HEK293T (cell line): ENCODE measurements around the gene IL4R.

ENCODE experiments used
- CTCF ChIA-PET: fragments of 350-600 bp; formaldehyde crosslinking; extraction: SDS; loops from one replicate; lab custom pipeline; 2021; ENCODE audit warnings: antibody characterized with exemption, inconsistent platforms; lab: Yijun Ruan, JAX
- POLR2A ChIA-PET: fragments of 350-600 bp; formaldehyde crosslinking; extraction: SDS; loops from one replicate; lab custom pipeline; 2020; ENCODE audit warnings: antibody characterized with exemption, inconsistent platforms; lab: Yijun Ruan, JAX
- DNase-seq: peaks from one replicate; pipeline ENCODE4 v3.0.0; 2012; ENCODE audit warnings: mixed read lengths; ENCODE audit errors: extremely low spot score
- ARNT ChIP-seq: fragments of 450-650 bp; IDR thresholded peaks from 2 replicates; pipeline ENCODE4 v1.6.1; 2017; ENCODE audit warnings: mild to moderate bottlenecking
- BHLHE40 ChIP-seq: fragments of 450-650 bp; IDR thresholded peaks from 2 replicates; pipeline ENCODE4 v1.6.1; 2016; ENCODE audit warnings: mild to moderate bottlenecking, moderate library complexity, borderline replicate concordance
- CTBP1 ChIP-seq: fragments of 450-650 bp; IDR thresholded peaks from 2 replicates; pipeline ENCODE4 v1.6.1; 2016; ENCODE audit warnings: borderline replicate concordance
- ELF4 ChIP-seq: fragments of 450-650 bp; IDR thresholded peaks from 2 replicates; pipeline ENCODE4 v1.6.1; 2017; ENCODE audit warnings: antibody characterized with exemption
- FOXA1 ChIP-seq: fragments of 450-650 bp; IDR thresholded peaks from 2 replicates; pipeline ENCODE4 v1.6.1; 2016; ENCODE audit warnings: mild to moderate bottlenecking
- FOXK2 ChIP-seq: fragments of 450-650 bp; IDR thresholded peaks from 2 replicates; pipeline ENCODE4 v1.6.1; 2016; ENCODE audit warnings: mild to moderate bottlenecking
- FOXM1 ChIP-seq: fragments of 450-650 bp; IDR thresholded peaks from 2 replicates; pipeline ENCODE4 v1.6.1; 2017; ENCODE audit warnings: mild to moderate bottlenecking, borderline replicate concordance
- HDGF ChIP-seq: fragments of 450-650 bp; IDR thresholded peaks from 2 replicates; pipeline ENCODE4 v1.6.1; 2017; ENCODE audit warnings: antibody characterized with exemption, borderline replicate concordance
- L3MBTL2 ChIP-seq: fragments of 450-650 bp; conservative IDR thresholded peaks from 2 replicates; pipeline ENCODE4 v1.6.1; 2016; ENCODE audit warnings: mild to moderate bottlenecking
- LEF1 ChIP-seq: fragments of 450-650 bp; IDR thresholded peaks from 2 replicates; pipeline ENCODE4 v1.6.1; 2017; ENCODE audit warnings: mild to moderate bottlenecking, borderline replicate concordance
- NFRKB ChIP-seq: fragments of 450-650 bp; IDR thresholded peaks from 2 replicates; pipeline ENCODE4 v1.6.1; 2016; ENCODE audit warnings: mild to moderate bottlenecking, moderate library complexity
- SP1 ChIP-seq: fragments of 450-650 bp; IDR thresholded peaks from 2 replicates; pipeline ENCODE4 v1.6.1; 2017
- SUZ12 ChIP-seq: fragments of 450-650 bp; IDR thresholded peaks from 2 replicates; pipeline ENCODE4 v1.6.1; 2016; ENCODE audit warnings: mild to moderate bottlenecking
- TARDBP ChIP-seq: fragments of 450-650 bp; IDR thresholded peaks from 2 replicates; pipeline ENCODE4 v1.6.1; 2016
- ZNF384 ChIP-seq: fragments of 450-650 bp; IDR thresholded peaks from 2 replicates; pipeline ENCODE4 v1.6.1; 2016
- TF ChIP-seq, protein P1 (sequence below): fragments of 450-650 bp; IDR thresholded peaks from 2 replicates; pipeline ENCODE4 v1.6.1; 2016

Gene IL4R

DNA sequence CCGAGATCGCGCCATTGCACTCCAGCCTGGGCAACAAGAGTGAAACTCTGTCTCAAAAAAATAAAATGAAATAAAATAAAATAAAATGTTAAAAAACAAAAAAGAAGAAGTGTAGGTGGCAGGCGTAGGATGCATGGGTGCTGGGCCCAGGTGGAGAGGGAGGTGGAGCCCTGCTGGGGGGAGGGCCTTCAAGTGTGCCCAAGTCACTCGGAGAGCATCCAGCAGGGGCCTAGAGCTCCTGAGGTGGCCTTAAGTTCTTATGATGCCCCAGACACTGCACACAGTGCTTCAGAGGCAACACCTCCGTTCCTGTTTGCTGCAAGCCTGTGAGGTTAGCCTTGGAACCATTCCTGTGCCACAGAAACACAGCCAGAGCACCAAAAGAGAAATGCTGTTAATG lies 23.2 kb downstream of the IL4R start:
- CTCF ChIA-PET = no interaction called here
- POLR2A ChIA-PET = no interaction called here
- no peak for DNase-seq
- no peak for TF ChIP-seq LEF1
- TF ChIP-seq ARNT = no peak
- no peak for TF ChIP-seq L3MBTL2
- no peak for TF ChIP-seq FOXK2
- TF ChIP-seq, protein P1, sequence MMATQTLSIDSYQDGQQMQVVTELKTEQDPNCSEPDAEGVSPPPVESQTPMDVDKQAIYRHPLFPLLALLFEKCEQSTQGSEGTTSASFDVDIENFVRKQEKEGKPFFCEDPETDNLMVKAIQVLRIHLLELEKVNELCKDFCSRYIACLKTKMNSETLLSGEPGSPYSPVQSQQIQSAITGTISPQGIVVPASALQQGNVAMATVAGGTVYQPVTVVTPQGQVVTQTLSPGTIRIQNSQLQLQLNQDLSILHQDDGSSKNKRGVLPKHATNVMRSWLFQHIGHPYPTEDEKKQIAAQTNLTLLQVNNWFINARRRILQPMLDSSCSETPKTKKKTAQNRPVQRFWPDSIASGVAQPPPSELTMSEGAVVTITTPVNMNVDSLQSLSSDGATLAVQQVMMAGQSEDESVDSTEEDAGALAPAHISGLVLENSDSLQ = no peak
- TF ChIP-seq SUZ12 = no peak
- no peak for TF ChIP-seq ELF4
- no peak for TF ChIP-seq HDGF

DNA sequence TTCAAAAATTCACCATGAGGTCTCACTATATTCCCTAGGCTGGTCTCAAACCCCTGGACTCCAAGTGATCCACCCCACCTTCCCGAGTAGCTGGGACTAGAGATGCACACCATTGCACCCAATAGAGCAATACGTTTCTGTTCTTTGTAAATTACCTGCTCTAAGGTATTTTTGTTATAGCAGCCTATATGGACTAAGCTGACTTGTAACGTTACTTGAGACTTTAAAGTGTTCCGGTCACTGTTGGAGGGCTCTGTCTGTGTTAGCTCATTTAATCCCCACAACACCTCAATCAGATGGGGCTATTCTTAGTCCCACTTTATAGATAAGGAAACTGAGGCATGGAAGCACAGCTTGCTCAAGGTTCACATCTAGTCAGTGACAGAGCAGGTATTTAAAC lies 25.4 kb downstream of the IL4R start:
- TF ChIP-seq ELF4 (no peak), ARNT (no peak), FOXK2 (no peak), SP1 (no peak), L3MBTL2 (no peak), NFRKB (no peak), HDGF (no peak), SUZ12 (no peak), TARDBP (no peak)
- TF ChIP-seq, protein P1 = no peak
- no peak for DNase-seq
- ChIA-PET CTCF (no interaction called here), POLR2A (no interaction called here)

DNA sequence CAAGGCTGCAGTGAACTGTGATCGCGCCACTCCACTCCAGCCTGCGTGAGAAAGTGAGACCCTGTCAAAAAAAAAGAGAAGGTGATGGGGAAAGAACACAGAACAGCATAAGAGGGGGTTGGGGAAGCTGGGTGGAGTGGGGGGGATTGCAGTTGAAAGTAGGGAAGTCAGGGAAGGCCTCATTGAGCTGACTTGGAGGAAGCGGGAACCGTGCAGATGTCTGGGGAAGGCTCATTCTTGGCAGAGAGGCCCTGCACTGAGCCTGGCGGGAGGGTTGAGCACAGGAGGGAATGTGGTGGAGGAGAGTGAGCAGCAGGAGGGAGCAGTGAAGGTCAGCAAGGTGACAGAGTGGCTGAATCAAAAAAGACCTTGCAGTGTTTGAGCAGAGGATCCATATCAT lies 26.9 kb downstream of the IL4R start:
- POLR2A ChIA-PET = no interaction called here
- TF ChIP-seq SUZ12 (no peak), FOXK2 (no peak), FOXM1 (no peak), LEF1 (no peak), SP1 (no peak), BHLHE40 (no peak), L3MBTL2 (no peak), ELF4 (no peak), CTBP1 (no peak), ZNF384 (no peak), TARDBP (no peak), ARNT (no peak), FOXA1 (no peak), HDGF (no peak), NFRKB (no peak)
- TF ChIP-seq, protein P1 = no peak
- DNase-seq = no peak
- CTCF ChIA-PET = interaction anchor here (0.6 kb wide), 1 partner anchor 15 kb away, joined by 3 read pairs; no protein-coding TSS in a partner anchor

DNA sequence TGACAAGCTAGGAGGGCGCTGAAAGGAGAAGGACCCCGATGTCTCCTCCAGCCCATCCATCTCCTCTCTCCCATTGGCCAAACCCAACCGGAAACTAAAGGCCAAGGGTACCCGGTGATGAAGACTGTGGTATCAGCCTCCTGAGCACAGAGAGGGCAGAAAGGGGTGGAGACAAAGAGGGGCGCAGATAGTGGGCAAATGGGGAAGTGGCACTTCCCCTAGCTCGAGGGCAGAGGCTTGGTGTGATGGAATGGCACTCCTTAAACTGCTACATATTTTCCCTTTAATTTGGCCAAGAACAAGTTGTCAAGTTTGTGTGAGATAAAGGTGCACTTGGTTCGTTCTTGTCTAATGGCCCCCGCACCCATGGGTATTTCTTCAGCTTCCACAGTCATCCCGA lies 27.8 kb downstream of the IL4R start:
- no peak for DNase-seq
- POLR2A ChIA-PET = no interaction called here
- TF ChIP-seq FOXK2 (no peak), ELF4 (no peak), FOXA1 (no peak), SP1 (no peak), NFRKB (no peak)
- CTCF ChIA-PET = no interaction called here

DNA sequence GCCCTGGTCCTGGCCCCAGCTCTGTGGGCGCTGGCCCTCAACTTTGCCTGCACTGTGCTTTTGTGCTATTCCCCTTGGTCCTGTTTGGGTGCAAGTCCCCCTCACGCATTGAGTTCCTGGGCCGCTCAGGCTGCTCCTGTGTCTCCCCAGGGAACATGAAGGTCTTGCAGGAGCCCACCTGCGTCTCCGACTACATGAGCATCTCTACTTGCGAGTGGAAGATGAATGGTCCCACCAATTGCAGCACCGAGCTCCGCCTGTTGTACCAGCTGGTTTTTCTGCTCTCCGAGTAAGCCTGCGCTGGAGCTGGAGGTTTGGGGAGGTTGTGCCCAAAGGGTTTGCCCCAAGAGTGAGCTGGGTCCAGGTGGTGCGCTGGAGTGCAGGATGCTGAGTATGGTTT lies 28.2 kb downstream of the IL4R start:
- CTCF ChIA-PET = no interaction called here
- POLR2A ChIA-PET = no interaction called here
- no peak for DNase-seq
- TF ChIP-seq L3MBTL2 = no peak

DNA sequence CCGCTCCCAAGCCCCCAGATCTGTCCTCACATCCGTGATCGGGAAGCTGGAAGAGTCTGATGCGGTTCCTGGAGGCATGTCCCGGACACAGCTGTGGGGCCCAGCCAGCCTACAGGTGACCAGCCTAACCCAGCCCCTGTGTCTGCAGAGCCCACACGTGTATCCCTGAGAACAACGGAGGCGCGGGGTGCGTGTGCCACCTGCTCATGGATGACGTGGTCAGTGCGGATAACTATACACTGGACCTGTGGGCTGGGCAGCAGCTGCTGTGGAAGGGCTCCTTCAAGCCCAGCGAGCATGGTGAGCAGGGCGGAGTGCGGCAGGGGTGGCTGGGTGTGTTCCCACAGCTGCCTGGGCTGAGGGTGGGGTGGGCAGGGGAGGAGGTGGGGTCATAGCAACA lies 30.9 kb downstream of the IL4R start:
- DNase-seq = no peak
- POLR2A ChIA-PET = interaction anchor here (1.1 kb wide), 1 partner anchor 141 kb away, joined by 3 read pairs; the partner anchor contains the start of gene KDM8
- TF ChIP-seq HDGF (no peak), LEF1 (no peak), SP1 (no peak), SUZ12 (no peak)
- CTCF ChIA-PET = interaction anchor here (0.6 kb wide), 1 partner anchor 1427 kb away, joined by 3 read pairs; no protein-coding TSS in a partner anchor

DNA sequence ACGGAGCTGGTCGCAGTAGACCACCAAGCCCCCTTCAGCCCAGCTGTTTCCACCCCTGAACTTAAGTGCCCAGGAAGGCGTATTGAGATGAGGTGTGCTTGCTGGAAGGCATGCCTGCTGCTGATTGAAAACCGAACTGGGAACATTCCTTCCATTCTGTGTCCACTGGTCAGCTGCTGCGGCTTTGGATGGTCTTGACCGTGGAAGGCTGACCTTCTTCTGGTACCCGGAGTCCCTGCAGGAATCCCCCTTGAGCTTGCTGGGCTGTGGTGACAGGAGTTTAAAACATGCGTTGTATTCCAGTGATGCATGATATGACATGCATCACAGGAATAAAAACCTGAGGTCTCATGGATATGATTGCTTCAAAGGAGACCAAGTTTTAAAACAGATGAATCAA lies 31.4 kb downstream of the IL4R start:
- ChIA-PET CTCF (interaction anchor here (0.6 kb wide), 1 partner anchor 1427 kb away, joined by 3 read pairs; no protein-coding TSS in a partner anchor), POLR2A (interaction anchor here (1.1 kb wide), 1 partner anchor 142 kb away, joined by 3 read pairs; the partner anchor contains the start of gene KDM8)
- no peak for DNase-seq
- TF ChIP-seq, protein P1 = no peak
- TF ChIP-seq SP1 (no peak), BHLHE40 (no peak), ZNF384 (no peak), SUZ12 (no peak), FOXA1 (no peak), L3MBTL2 (no peak), TARDBP (no peak)
